HG03175 (cell line): ENCODE data around the gene TMEM147.
"Not testable (repeated sequence)": the region's sequence is repeated elsewhere in the genome, so short reads cannot be mapped to it uniquely, and the experiment has no call there.

Experiments
- ATAC-seq: cut with Tn5 transposase; IDR thresholded peaks from one replicate; pipeline ENCODE4 v1.9.1; 2021; ENCODE audit warnings: mild to moderate bottlenecking, moderate library complexity; ENCODE audit not compliant: unreplicated experiment

TMEM147 gene

DNA sequence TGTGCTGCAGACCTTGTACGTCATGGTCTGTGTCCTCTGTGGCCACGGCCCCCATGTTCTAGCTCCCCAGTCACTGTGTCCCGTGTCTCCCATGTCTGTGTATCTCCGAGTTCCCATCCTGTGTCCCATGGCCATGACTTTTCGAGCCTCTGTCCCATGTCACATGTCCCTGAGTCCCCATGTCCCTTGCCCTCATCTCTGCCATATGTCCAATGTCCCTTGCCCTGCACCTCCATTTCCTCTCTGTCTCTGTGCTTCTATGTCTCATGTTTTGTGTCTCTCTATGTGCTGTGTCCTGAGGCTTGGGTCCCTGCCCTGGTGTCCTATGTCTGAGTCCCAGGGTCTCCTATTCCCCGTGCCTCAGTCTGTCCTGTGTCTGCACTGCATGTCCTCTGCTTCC is 16.0 kb downstream of the TMEM147 start:
- ATAC-seq, result no peak

DNA sequence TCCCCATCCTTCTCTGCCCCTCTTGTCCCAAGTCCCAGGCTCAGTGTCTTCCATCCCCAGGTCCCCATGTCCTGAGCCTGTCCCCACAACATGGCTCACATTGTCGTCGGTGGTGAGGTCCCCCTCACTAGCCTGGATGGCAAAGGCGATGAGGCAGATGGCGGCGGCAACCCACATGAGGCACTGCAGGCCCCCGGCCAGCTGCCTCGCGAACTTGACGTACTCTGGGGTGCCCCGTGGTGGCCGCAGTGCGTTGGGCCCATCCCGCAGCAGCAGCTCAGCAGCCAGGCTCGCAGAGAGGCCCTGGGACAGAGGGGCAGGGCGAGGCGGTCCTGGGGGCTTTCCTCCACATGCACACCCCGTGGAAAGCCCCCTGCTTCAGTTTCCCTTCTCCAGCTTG is 16.9 kb downstream of the TMEM147 start:
- no peak for ATAC-seq

DNA sequence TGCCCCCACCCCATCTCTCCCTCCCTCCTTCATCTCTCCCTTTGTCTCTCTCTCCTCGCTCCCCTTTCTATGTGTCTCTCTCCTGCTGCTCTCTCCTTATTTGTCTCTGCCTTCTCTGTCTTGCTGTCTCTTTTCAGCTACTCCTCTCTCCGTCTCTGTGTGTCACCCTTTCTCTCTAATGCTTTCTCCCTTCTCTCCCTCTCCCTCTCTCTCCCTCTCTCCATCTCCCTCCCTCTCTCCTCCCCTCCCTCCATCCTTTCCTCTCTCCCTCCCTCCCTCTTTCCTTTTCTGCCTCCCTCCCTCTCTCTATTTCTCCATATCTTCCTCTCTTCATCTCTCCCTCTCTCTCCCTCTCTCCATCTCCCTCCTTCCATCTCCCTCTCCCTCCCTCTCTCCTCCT is 17.4 kb downstream of the TMEM147 start:
- ATAC-seq, result no peak

DNA sequence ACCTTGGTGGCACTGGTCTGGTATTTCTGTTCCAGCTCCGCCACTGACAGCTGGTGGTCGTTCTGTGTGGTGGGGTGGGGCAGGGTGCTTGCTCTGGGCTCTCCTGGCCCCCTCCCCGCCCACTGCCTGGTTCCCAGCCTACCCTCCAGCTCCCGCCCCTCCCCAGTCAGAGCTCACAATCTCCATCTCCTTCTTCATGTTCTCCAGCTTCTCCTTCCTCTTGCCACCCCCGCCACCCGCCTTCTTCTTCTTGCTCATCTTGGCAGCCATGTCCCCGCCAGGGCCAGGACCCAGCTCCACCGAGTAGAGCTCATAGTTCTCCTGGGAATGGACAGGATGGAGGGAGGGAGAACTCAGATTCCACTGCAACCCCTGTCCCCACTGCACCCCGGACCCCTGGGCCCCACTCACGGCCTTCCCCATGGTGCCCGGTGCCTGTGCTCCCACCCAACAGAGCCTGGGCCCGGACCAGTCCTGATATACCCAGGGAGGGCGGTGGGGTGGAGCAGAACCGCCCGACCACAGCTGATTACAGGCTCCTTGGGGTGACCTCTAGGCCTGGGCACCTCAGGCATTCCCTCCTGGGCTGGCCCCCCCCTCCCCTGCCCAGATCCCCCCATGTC is 17.9 kb downstream of the TMEM147 start, which contains the start of gene ATP4A:
TSS of gene ATP4A (minus strand) at position 452 of the 623 bp plus-strand sequence. CDS start at position 423, 29 bp downstream.
- ATAC-seq, result no peak

DNA sequence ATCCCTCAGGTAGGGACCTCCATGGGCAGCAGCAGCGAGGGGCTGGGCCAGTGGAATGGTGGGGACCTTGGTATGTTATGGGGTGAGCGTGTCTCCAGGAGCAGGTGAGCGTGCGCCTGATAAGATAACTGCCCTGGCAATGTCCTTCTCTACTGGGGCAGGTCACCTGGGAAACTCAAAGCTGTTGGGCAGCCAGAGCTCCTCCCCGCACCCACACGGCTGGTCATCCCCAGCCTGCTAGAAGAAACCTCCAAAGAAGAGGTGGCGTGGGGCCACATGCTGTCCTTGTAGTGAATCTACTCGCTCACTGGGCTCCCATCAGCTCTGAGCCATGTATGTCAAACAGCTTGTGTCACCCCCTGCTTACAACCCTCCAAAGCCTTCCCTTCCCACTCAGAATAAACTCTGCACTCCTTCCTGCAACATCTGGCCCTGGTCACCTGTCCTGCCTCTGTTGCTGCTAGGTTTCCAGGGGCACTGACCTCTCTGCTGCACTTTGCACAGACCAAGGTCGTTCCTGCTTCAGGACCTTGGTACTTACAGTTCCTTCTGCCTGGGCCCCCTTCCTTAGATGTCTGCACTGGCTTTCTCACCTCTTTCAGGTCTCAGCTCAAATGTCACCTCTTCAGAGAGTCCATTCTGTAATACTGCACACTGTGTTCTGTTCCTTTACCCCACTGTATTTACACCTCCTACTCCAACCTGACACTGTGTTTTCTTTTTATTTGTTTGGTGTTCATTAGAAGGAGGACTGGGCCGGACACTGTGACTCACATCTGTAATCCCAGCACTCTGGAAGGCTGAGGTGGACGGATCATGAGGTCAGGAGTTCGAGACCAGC is 19.8 kb downstream of the TMEM147 start:
- no peak for ATAC-seq

DNA sequence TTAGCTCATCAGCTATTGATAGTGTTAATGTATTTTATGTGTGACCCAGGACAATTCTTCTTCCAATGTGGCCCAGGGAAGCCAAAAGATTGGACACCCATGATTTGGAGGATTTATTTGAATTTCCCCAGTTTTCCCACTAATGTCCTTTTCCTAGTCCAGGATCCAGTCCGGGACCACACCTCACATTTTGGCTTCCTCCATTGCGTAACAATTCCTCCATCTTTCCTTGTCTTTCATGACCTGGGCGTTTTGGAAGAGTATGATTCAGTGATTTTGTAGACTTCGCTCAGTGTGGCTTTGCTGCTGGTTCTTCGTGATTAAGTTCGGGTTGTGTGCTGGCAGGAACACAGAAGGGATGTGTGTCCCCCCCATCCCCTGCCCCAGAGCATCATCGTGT is 21.3 kb downstream of the TMEM147 start:
- no peak for ATAC-seq

DNA sequence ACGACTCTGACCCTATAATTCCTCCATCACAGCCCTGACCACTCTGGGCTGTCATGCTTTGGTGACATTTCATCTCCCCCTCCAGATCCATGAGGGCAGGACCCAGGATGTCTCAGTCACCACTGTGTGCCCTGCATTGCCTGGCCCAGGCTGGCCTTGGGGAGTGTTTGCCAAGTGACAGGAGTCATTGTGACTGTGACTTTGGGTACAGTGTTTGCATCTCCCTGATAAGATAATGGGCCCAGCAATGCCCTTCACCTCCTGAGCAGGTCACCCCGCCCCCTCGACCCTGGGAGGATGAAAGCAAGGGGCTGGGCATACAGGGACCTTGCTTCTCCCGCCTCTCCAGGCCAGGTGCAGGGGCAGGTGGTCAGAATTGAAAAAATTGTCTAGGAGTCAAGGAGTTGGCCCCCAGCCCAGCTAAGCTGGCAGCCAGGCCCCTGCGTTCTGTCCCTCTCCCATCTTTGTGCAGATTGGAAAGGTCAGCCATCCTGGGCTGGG is 23.9 kb downstream of the TMEM147 start:
- no peak for ATAC-seq

DNA sequence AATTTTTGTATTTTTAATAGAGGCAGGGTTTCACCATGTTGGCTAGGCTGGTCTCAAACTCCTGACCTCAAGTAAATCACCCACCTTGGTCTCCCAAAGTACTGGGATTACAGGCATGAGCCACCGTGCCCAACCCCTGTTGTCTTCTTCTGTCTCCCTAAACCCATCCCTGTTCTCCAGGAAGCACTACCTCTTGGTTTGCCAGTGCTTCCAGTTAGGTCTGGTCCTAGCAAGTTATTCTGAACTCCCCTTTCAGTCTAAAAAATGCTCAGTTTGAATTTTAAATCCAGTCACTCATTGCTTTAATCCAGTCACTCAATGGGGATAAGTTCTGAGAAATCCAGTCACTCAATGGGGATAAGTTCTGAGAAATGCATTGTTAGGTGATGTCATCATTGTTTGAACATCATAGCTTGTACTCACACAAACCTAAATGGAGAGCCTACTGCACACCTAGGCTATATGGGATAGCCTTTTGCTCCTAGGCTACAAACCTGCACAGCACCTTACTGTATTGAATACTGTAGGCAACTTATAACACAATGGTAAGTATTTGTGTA is 26.1 kb downstream of the TMEM147 start:
- ATAC-seq, result no peak

DNA sequence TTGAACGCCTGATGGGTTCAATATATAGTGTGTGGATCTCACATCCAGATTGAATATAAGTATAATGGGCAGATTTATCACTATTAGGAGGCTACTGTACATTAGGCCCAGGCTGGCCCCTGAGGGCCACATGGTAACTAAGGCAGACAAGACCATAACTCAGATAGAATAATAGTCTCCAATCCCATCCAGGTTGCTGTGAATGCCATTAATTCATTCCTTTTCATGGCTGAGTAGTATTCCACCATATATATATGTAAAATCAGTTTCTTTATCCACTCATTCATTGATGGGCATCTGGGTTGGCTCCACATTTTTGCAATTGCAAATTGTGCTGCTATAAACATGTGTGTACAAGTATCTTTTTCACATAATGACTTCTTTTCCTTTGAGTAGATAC is 32.5 kb downstream of the TMEM147 start:
- no peak for ATAC-seq

DNA sequence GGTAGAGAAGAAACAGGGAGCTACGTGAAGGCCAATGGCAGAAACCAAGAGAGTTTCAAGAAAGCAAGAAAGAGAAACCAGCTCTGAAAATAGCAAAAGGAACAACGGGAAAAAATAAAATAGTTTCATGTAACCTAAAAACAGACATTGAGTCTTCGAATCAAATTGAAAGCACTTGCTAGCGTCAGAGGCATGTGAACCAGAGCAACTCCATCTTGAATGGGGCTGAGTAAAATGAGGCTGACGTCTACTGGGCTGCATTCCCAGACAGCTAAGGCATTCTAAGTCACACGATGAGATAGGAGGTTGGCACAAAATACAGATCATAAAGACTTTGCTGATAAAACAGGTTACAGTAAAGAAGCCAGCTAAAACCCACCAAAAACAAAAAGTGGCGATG is 33.3 kb downstream of the TMEM147 start:
- ATAC-seq, result no peak

DNA sequence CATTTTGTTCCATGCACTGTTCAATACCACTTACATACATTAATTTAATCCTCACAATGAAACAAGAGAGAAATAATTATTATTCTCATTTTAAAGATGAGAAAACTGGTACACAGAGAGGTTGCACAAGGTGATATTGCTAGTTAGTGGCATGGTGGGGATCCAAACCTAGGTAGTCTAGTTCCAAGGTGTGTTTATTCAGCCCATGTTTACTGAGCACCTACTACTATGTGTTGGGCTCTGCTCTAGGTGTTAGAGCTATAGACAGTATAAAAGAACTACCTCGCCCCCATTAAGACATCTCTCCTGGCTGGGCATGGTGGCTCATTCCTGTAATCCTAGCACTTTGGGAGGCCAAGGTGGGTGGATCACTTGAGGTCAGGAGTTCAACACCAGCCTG is 37.3 kb downstream of the TMEM147 start:
- no peak for ATAC-seq

DNA sequence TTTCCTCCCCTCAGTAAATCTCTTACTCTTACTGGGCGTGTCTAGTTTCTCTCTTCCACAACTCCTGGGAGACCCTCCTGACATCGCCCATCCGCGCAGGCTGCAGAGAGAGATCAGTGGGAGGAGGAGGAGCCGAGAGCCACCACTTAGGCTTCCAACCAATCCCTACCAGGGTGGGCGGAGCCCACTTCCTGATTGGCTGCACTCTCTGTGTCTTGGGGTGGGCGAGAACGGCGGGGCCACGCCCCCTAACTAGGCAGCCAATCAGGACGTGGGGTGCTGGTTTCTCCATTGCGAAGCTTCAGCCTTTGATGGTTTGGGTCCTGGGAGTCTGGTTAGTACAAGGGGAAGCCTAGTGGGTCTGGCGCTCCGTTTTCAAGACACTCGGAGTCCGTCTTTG is 40.4 kb downstream of the TMEM147 start, which contains the start of gene PMIS2:
TSS of gene PMIS2 (plus strand) at position 326 of the 400 bp plus-strand sequence. CDS start 87 bp downstream, outside the sequence.
- ATAC-seq, result no peak

DNA sequence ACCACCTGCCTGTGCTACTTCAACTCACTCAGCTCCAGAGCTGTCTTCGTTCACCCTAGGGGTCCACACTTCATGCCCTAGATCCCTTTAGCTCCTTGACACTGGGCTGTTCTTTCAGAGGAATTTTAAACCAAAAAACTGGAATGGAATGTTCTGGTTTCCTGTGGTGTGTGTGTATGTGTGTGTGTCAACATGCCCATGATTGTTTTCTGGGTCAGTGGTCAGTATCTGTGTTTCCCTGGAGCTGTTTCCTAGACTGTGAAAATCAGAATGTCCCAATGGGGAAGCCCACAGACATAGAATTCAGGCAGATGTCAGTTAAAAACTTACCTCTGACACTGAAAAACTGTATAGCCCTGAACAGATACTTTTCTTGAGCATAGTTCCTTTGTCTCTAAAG is 41.9 kb downstream of the TMEM147 start:
- no peak for ATAC-seq

DNA sequence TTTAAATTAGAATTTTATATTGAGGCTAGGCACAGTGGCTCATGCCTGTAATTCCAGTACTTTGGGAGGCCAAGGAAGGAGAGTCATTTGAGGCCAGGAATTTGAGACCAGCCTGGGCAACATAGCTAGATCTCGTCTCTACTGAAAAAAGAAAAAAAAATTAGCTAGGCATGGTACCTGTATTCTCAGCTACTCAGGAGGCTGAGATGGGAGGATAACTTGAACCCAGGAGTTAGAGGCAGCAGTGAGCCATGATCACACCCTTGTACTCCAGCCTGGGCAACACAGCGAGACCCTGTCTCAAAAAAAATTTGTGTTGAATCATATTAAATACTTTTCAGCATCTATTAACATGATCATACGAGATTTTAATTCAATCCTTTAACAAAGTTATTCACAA is 45.4 kb downstream of the TMEM147 start:
- no peak for ATAC-seq

DNA sequence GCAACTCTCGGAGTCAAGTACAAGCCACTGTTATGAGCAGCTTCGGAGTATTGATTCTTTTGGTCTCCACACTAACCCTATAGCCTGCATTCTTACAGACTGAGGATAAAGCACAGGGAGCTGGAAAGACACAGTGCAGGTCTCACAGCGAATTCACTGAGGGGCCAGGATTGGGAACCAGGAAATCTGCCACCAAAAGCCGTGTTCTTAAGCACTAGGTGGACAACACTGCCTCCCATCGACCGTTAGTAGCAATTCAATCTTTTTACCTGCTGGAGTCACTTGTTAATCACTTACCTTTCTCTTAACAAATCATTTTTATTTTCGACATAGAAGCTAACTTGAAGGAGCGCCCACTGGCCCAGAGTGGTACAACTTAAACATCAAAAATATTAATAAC is 46.8 kb downstream of the TMEM147 start:
- no peak for ATAC-seq

DNA sequence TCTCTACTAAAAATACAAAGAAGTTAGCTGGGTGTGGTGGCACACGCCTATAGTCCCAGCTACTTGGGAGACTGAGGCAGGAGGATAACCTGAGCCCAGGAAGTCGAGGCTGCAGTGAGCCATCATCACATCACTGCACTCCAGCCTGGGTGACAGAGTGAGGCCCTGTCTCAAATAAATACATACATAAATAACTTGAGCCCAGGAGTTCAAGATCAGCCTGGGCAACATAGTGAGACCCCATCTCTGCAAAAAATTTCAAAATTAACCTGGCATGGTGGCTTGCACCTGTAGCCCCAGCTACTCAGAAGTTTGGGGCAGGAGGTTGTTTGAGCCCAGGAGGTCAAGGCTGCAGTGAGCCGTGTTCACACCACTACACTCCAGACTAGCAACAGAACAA is 49.6 kb downstream of the TMEM147 start:
- not testable (repeated sequence) for ATAC-seq

DNA sequence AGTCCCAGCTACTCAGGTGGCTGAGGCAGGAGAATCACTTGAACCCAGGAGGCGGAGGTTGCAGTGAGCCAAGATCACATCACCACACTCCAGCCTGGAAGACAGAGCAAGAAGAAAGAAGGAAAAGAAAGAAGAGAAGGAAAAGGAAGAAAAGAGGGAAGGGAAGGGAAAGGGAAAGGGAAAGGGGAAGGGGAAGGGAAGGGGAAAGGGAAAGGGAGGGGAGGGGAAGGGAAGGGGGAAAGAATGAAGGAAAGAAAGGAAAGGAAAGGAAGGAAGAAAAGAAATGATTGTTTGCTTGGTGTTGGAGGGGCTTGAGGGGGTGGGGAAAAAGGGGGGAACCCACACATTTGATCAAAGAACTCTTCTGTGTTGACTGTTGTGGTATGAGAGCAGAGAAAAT is 50.5 kb downstream of the TMEM147 start:
- no peak for ATAC-seq

DNA sequence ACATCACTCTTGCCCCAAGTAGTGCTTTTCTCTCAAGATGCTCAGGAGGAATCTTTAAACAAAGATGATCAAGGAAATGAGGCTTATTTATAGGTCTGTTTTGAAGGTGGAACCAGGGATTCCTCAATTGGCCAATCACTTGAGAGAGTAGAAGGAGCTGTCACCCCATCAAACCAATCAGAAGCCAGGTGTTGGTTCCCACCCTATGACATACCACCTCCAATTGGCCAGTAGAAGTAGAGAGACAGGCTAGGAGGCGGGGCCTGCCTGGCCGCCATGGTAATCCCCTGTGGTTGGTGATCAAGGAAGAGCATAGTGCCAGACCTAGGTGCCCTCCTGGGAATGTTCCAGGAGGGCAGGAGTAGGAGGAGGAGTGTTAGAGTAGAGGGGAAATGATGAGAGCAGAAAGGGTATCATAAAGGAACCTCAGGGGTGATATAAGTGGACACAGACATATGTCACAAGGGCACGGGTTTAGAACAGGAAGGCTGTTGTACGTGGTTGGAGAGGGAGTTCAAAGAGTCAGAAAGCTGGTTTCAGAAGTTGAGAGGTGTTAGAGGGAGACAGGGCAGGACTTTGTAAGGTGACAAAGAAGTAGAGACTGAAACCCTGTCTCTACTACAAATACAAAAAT is 51.1 kb downstream of the TMEM147 start:
- ATAC-seq, result peak; percentile 72
